ENCODE measurements around the gene LTO1.

GRCh38 chr11:69721745-69722144 is 46.6 kb upstream of the LTO1 start:
- no peak for TF ChIP-seq CTCF (IDR thresholded peaks at IDR 0.05)
- TF ChIP-seq POLR2A (IDR thresholded peaks at IDR 0.05), result no peak

Data from uterus (tissue), 2 donors.